IPS DF 4.7 (cell line): ENCODE data around the gene ARID4B.
"Not testable (repeated sequence)": the region's sequence is repeated elsewhere in the genome, so short reads cannot be mapped to it uniquely, and the experiment has no call there.

Experiments
- DNase-seq: peaks from one replicate; pipeline ENCODE4 v3.0.0-alpha.2; 2013; ENCODE audit warnings: low spot score; ENCODE audit errors: extremely low read depth

ARID4B gene

GRCh38 chr1:235160957-235161684 is 166.9 kb downstream of the ARID4B start, which contains the start of gene RBM34:
TSS of gene RBM34 (minus strand) at chr1:235161250. CDS start at chr1:235161226, 24 bp downstream.
- peak; percentile 44 for DNase-seq

GRCh38 chr1:235160383-235160956 is 167.5 kb downstream of the ARID4B start:
- DNase-seq: no peak

- DNase-seq: not testable (repeated sequence)
Measured at GRCh38 chr1:235159930-235160329, 168.0 kb downstream of the ARID4B start.

GRCh38 chr1:235159284-235159683 is 168.7 kb downstream of the ARID4B start:
- DNase-seq: not testable (repeated sequence)

GRCh38 chr1:235158680-235159079 is 169.3 kb downstream of the ARID4B start:
- no peak for DNase-seq

GRCh38 chr1:235157150-235157549 is 170.8 kb downstream of the ARID4B start:
- no peak for DNase-seq

- DNase-seq: no peak
Measured at GRCh38 chr1:235156740-235157139, 171.2 kb downstream of the ARID4B start.

- DNase-seq: no peak
Measured at GRCh38 chr1:235156265-235156664, 171.7 kb downstream of the ARID4B start.

GRCh38 chr1:235152235-235152634 is 175.7 kb downstream of the ARID4B start:
- DNase-seq: no peak

- no peak for DNase-seq
Measured at GRCh38 chr1:235151033-235151432, 176.9 kb downstream of the ARID4B start.

- DNase-seq: no peak
Measured at GRCh38 chr1:235149824-235150223, 178.2 kb downstream of the ARID4B start.

GRCh38 chr1:235147269-235147668 is 180.7 kb downstream of the ARID4B start:
- DNase-seq: no peak

- DNase-seq: no peak
Measured at GRCh38 chr1:235145639-235146038, 182.3 kb downstream of the ARID4B start.

- DNase-seq: no peak
Measured at GRCh38 chr1:235142991-235143390, 185.0 kb downstream of the ARID4B start.

GRCh38 chr1:235139315-235139714 is 188.7 kb downstream of the ARID4B start:
- no peak for DNase-seq

- DNase-seq: no peak
Measured at GRCh38 chr1:235138821-235139220, 189.2 kb downstream of the ARID4B start.

GRCh38 chr1:235136111-235136510 is 191.9 kb downstream of the ARID4B start:
- no peak for DNase-seq

GRCh38 chr1:235134171-235134570 is 193.8 kb downstream of the ARID4B start:
- no peak for DNase-seq

- no peak for DNase-seq
Measured at GRCh38 chr1:235133086-235133485, 194.9 kb downstream of the ARID4B start.

- no peak for DNase-seq
Measured at GRCh38 chr1:235131961-235132360, 196.0 kb downstream of the ARID4B start.

GRCh38 chr1:235130766-235131270 is 197.2 kb downstream of the ARID4B start:
- no peak for DNase-seq

GRCh38 chr1:235129774-235130570 is 198.0 kb downstream of the ARID4B start:
- no peak for DNase-seq
